ENCODE results near the gene UMPS.

DNA sequence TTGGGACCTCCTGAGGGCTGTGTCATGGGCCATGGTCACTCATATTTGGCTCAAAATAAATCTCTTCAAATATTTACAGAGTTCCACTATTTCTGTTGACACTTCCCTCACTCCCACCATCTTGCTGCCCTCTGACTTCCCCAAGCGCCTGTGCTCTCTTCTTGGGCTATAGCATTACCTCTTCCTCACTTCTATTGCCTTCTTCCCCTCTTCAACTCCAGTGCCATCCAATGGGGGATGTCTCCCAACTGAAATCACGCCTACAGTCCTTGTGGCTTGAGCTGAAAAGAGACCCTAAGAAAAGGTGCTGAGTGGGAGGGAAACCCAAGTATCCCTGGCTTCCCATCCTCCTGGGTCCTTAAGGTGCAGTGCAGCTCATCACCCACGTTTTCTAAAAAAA lies 21.8 kb downstream of the UMPS start:
- TF ChIP-seq, protein P1, sequence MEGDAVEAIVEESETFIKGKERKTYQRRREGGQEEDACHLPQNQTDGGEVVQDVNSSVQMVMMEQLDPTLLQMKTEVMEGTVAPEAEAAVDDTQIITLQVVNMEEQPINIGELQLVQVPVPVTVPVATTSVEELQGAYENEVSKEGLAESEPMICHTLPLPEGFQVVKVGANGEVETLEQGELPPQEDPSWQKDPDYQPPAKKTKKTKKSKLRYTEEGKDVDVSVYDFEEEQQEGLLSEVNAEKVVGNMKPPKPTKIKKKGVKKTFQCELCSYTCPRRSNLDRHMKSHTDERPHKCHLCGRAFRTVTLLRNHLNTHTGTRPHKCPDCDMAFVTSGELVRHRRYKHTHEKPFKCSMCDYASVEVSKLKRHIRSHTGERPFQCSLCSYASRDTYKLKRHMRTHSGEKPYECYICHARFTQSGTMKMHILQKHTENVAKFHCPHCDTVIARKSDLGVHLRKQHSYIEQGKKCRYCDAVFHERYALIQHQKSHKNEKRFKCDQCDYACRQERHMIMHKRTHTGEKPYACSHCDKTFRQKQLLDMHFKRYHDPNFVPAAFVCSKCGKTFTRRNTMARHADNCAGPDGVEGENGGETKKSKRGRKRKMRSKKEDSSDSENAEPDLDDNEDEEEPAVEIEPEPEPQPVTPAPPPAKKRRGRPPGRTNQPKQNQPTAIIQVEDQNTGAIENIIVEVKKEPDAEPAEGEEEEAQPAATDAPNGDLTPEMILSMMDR (optimal IDR thresholded peaks at IDR 0.05 in 1 of 3, IDR thresholded peaks at IDR 0.05 in 1 of 3, conservative IDR thresholded peaks at IDR 0.05 in 1 of 3; ENCODE audit: extremely low read depth in 1 of 3, insufficient read depth in 2 of 3, low read length in 3 of 3) = no peak
- TF ChIP-seq EZH2 (IDR thresholded peaks at IDR 0.05; ENCODE audit: low read length) = no peak
